Transverse colon (tissue), 4 donors: ENCODE measurements around the gene ANKRD11. TPM values are rescaled to one million over a fixed set of nuclear protein-coding genes. Genes with fewer than 3 reads are reported as not detected.
"Not testable (repeated sequence)": the region's sequence is repeated elsewhere in the genome, so short reads cannot be mapped to it uniquely, and the experiment has no call there.

Experiments
- DNase-seq: peaks from one replicate; pipeline ENCODE4 v3.0.0-alpha.2; 2019
- H3K27ac ChIP-seq, 4 donors: fragments of 200-600 bp; sonication (generic); 2 replicates each; pipeline ENCODE4 v1.5.1; 2016 to 2018; ENCODE audit warnings: inconsistent platforms in 4 of 4
- H3K27me3 ChIP-seq: fragments of 200-600 bp; sonication (generic); 2 replicates; pipeline ENCODE4 v1.5.1; 2017; ENCODE audit warnings: inconsistent platforms
- H3K36me3 ChIP-seq, 4 donors: fragments of 200-600 bp; sonication (generic); 2 replicates each; pipeline ENCODE4 v1.5.1; 2017 to 2019; ENCODE audit warnings: inconsistent platforms in 4 of 4
- H3K4me1 ChIP-seq, 4 donors: fragments of 200-600 bp; sonication (generic); 2 replicates each; pipeline ENCODE4 v1.5.1; 2017 to 2020; ENCODE audit warnings: inconsistent platforms in 4 of 4
- H3K4me3 ChIP-seq, 4 donors: fragments of 200-600 bp; sonication (generic); 1 replicate in 1 of 4; 2 replicates in 3 of 4; pipeline versions ENCODE4 v1.5.1 to v1.6.1; 2017 to 2019; ENCODE audit warnings: inconsistent platforms in 4 of 4
- H3K9me3 ChIP-seq, 2 donors: fragments of 200-600 bp; sonication (generic); 2 replicates each; pipeline ENCODE4 v1.5.1; 2017 to 2019; ENCODE audit warnings: inconsistent platforms in 2 of 2
- EP300 ChIP-seq: sonication (generic); formaldehyde crosslinking; IDR thresholded peaks from one replicate; pipeline ENCODE4 v1.6.1; 2017; ENCODE audit warnings: antibody characterized with exemption, low read depth
- POLR2A ChIP-seq: fragments of 450-650 bp; IDR thresholded peaks from one replicate; pipeline ENCODE4 v1.6.1; 2016; ENCODE audit warnings: antibody characterized with exemption, mild to moderate bottlenecking, moderate library complexity
- POLR2AphosphoS5 ChIP-seq, 3 donors: sonication (generic); formaldehyde crosslinking; IDR thresholded peaks; one replicate each; pipeline ENCODE4 v1.6.1; 2016; ENCODE audit warnings: antibody characterized with exemption in 3 of 3
- WGBS, 2 donors: methylation state at CpG; one replicate each; pipeline ENCODE4 v1.1.5; 2018; ENCODE audit warnings: low coverage in 1 of 2; 5-methylcytosine and 5-hydroxymethylcytosine counted together
- in situ Hi-C, 4 donors: fragments of 200-750 bp; cut with MboI; loops; one replicate each; pipeline versions ENCODE4 v1.15.0 to v1.15.1; 2017; ENCODE audit warnings: low sequenced_read_pairs in 3 of 4, low pct_ligation_motif_present in 1 of 4, low pct_unique_long_range_greater_than_20kb in 1 of 4
- intact Hi-C: fragments of 100-400 bp; cut with DNase I; formaldehyde crosslinking; loops from one replicate; pipeline ENCODE4 v1.15.1; 2023; ENCODE audit warnings: low total_unique reads
- total RNA-seq, 4 donors: library from RNA; depleted of rRNA; stranded (reverse); fragments of >200 nt; gene quantifications; one replicate each; pipeline ENCODE4 v1.1.0, GENCODE V29; 2016
- TF ChIP-seq, protein P1 (sequence below), 5 experiments: fragments of 200-600 bp in 3 of 5; fragments of 450-650 bp in 2 of 5; sonication (generic) in 3 of 5; IDR thresholded peaks; 1 replicate in 2 of 5; 2 replicates in 3 of 5; pipeline ENCODE4 v1.5.1; 2016 to 2017; ENCODE audit warnings: antibody characterized with exemption in 5 of 5, inconsistent platforms in 3 of 5, mild to moderate bottlenecking in 2 of 5, moderate library complexity in 1 of 5

ANKRD11 gene
- total RNA-seq, 4 donors from 2014 or later, result 109 to 281 (median 142) TPM

DNA sequence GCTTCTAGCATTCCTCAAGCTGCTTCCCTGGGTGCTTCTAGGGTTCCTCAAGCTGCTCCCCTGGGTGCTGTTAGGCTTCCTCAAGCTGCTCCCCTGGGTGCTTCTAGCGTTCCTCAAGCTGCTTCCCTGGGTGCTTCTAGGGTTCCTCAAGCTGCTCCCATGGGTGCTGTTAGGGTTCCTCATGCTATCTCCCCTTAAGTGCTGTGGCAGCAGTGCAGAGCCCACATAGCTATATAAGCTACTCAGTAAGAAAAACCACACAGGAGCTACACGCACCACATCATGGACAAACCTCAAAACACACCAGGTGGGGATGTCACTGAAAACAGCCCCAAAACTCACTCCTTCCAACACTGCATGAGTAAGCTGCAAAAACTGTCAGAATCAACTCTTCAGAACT, 35.2 kb downstream of the ANKRD11 start:
- DNase-seq, result no peak
- intact Hi-C loops (no loop called here), in situ Hi-C loops (no loop called here)
- 80% methylated on average over 2 of the region's 2 CpGs; no CpG with 5 or more reads in 1 of the 2 donors for WGBS, 2 donors
- no peak overlapping the region for H3K27ac ChIP-seq
- H3K36me3 ChIP-seq, result no peaks in the 10 kb centered on the region
- no peak overlapping the region for H3K4me3 ChIP-seq
- no peaks in the 10 kb centered on the region for H3K9me3 ChIP-seq
- no peak for TF ChIP-seq POLR2AphosphoS5 (IDR thresholded peaks at IDR 0.05)
- TF ChIP-seq EP300, result no peak
- TF ChIP-seq, protein P1, sequence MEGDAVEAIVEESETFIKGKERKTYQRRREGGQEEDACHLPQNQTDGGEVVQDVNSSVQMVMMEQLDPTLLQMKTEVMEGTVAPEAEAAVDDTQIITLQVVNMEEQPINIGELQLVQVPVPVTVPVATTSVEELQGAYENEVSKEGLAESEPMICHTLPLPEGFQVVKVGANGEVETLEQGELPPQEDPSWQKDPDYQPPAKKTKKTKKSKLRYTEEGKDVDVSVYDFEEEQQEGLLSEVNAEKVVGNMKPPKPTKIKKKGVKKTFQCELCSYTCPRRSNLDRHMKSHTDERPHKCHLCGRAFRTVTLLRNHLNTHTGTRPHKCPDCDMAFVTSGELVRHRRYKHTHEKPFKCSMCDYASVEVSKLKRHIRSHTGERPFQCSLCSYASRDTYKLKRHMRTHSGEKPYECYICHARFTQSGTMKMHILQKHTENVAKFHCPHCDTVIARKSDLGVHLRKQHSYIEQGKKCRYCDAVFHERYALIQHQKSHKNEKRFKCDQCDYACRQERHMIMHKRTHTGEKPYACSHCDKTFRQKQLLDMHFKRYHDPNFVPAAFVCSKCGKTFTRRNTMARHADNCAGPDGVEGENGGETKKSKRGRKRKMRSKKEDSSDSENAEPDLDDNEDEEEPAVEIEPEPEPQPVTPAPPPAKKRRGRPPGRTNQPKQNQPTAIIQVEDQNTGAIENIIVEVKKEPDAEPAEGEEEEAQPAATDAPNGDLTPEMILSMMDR (IDR thresholded peaks at IDR 0.05), result no peak
- TF ChIP-seq POLR2A, result no peak
- peaks cover 15 to 53% (median 32%) of the 10 kb centered on the region in 4 donors for H3K4me1 ChIP-seq
- H3K27me3 ChIP-seq, result no peaks in the 10 kb centered on the region

DNA sequence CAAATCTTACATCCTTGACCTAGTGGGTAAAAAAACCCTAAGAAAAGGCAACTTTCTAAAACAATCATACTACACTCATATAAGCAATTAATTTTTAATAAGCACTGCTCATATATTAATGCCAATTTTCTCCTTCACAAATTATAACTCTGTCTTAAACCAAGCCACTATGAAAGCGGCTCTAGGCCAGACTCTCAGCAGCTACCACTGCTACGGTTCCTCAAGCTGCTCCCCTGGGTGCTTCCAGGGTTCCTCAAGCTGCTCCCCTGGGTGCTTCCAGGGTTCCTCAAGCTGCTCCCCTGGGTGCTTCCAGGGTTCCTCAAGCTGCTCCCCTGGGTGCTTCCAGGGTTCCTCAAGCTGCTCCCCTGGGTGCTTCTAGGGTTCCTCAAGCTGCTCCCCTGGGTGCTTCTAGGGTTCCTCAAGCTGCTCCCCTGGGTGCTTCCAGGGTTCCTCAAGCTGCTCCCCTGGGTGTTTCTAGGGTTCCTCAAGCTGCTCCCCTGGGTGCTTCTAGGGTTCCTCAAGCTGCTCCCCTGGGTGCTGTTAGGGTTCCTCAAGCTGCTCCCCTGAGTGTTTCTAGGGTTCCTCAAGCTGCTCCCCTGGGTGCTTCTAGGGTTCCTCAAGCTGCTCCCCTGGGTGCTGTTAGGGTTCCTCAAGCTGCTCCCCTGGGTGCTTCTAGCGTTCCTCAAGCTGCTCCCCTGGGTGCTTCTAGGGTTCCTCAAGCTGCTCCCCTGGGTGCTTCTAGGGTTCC, 35.8 kb downstream of the ANKRD11 start:
- H3K27me3 ChIP-seq, DNase-seq, in situ Hi-C loops, H3K9me3 ChIP-seq, intact Hi-C loops, H3K36me3 ChIP-seq, H3K4me3 ChIP-seq: not testable (repeated sequence)
- WGBS, 2 donors, result 87 to 100% methylated on average over 1 to 3 of the region's 3 CpGs
- Histone ChIP-seq H3K27ac (peak overlapping the region in 1 of 4 donors; percentile 2), H3K4me1 (peaks cover 15 to 59% (median 34%) of the 10 kb centered on the region in 4 donors)

DNA sequence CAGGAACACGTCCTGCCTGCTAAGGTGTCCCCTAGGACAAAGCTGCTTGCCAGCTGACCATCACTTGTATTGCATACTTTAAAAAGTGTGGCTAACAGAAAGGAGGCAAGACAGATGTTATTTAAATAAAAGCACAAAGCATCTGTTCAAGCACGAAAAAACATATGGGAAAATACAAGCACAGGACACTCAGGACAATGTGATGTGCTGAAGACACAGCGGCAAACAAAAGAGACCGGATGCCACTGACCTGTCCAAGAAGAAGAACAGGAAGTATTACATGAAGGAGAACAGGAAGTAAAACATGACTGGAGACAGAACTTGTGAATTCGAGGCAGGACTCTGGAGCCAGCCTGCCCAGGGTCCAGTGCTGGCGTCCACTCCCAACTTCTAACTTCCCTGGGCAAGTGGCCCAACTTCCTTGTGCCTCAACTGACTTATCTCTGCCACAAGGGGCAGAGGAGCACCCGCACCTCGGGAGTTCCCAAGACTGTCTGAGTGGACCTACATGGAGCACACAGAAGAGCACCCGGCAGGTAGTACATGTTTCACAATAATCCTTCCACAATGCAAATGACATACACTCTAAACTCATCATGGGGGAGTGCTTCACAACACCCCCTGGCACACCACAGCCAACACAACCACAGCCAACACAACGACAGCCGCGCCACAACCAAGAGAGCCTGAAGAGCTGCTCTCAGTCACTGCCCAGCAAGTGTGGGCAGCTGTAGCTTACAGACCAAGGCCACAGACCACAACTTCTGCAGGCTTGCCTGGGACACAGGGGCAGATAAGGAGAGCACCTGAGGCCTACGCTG, 36.6 kb downstream of the ANKRD11 start:
- 62 to 75% methylated on average over 5 to 13 of the region's 13 CpGs for WGBS, 2 donors
- peaks cover 16 to 67% (median 38%) of the 10 kb centered on the region in 4 donors for H3K4me1 ChIP-seq
- peak overlapping the region in 2 of 4 donors; percentile 2 to 33 for H3K27ac ChIP-seq
- H3K27me3 ChIP-seq, result no peaks in the 10 kb centered on the region
- H3K9me3 ChIP-seq, result no peaks in the 10 kb centered on the region
- TF ChIP-seq POLR2A, result no peak
- TF ChIP-seq POLR2AphosphoS5 (IDR thresholded peaks at IDR 0.05), result no peak
- TF ChIP-seq, protein P1 (IDR thresholded peaks at IDR 0.05), result peak in 3 of 5 experiments; percentile 13 to 28 (median 25)
- intact Hi-C loops (no loop called here), in situ Hi-C loops (no loop called here)
- H3K36me3 ChIP-seq, result no peaks in the 10 kb centered on the region
- H3K4me3 ChIP-seq, result no peak overlapping the region
- DNase-seq, result no peak

DNA sequence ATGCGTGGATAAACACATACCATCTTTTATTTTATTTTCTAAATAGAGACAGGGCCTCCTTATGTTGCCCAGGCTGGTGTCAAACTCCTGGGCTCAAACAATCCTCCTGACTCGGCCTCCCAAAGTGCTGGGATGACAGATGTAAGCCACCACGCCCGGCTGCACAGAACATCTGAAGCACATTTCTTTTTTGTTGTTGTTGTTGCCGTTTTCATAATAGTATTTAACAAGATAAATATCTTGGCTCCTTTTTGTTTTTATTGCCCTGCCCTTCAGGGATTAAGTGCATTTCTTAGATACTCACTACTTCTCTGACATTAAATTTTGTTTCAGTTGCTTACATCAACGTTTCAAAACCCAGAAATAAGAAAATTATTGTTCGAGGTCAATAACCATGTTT, 37.4 kb downstream of the ANKRD11 start:
- intact Hi-C loops, result no loop called here
- Histone ChIP-seq H3K9me3 (no peaks in the 10 kb centered on the region), H3K27ac (no peak overlapping the region), H3K4me1 (peaks cover 21 to 75% (median 44%) of the 10 kb centered on the region in 4 donors), H3K36me3 (no peaks in the 10 kb centered on the region), H3K27me3 (no peaks in the 10 kb centered on the region), H3K4me3 (no peak overlapping the region)
- in situ Hi-C loops, result no loop called here
- DNase-seq, result no peak
- 58 to 59% methylated on average over 7 of the region's 7 CpGs for WGBS, 2 donors
- TF ChIP-seq POLR2AphosphoS5 (IDR thresholded peaks at IDR 0.05), result no peak
- TF ChIP-seq POLR2A, result no peak
- TF ChIP-seq, protein P1 (IDR thresholded peaks at IDR 0.05), result no peak
- no peak for TF ChIP-seq EP300
